IMR-90 (cell line): Measurements from ENCODE around the gene COL20A1.

Source experiments
- CEBPB ChIP-seq: IDR thresholded peaks from 2 replicates; pipeline ENCODE4 v1.6.1; 2012; ENCODE audit warnings: low read depth, low read length, improper control_type of control experiment
- ELK1 ChIP-seq: fragments of 150-350 bp; IDR thresholded peaks from 2 replicates; pipeline ENCODE4 v1.6.1; 2016; ENCODE audit warnings: low read depth, mild to moderate bottlenecking, low read length, moderate library complexity, borderline replicate concordance
- MAFK ChIP-seq: IDR thresholded peaks from 2 replicates; pipeline ENCODE4 v1.6.1; 2012; ENCODE audit warnings: low read depth, low read length, improper control_type of control experiment
- MAZ ChIP-seq: IDR thresholded peaks from 2 replicates; pipeline ENCODE4 v1.6.1; 2012; ENCODE audit warnings: low read depth, mild to moderate bottlenecking, low read length, improper control_type of control experiment, moderate library complexity, borderline replicate concordance
- MXI1 ChIP-seq: IDR thresholded peaks from 2 replicates; pipeline ENCODE4 v1.6.1; 2012; ENCODE audit warnings: low read depth, mild to moderate bottlenecking, low read length, moderate library complexity, borderline replicate concordance
- POLR2A ChIP-seq: IDR thresholded peaks from 2 replicates; pipeline ENCODE4 v1.6.1; 2012; ENCODE audit warnings: mild to moderate bottlenecking, low read depth, low read length
- RFX5 ChIP-seq: IDR thresholded peaks from 2 replicates; pipeline ENCODE4 v1.8.0; 2012; ENCODE audit warnings: low read depth, mild to moderate bottlenecking, low read length, moderate library complexity
- SMC3 ChIP-seq: fragments of 150-350 bp; IDR thresholded peaks from 2 replicates; pipeline ENCODE4 v1.6.1; 2016; ENCODE audit warnings: low read depth, mild to moderate bottlenecking, antibody characterized with exemption, low read length, moderate library complexity
- TF ChIP-seq, protein P1 (sequence below): conservative IDR thresholded peaks from 2 replicates; pipeline ENCODE4 v1.5.1; 2012; ENCODE audit warnings: mild to moderate bottlenecking, low read depth, low read length, improper control_type of control experiment

DNA sequence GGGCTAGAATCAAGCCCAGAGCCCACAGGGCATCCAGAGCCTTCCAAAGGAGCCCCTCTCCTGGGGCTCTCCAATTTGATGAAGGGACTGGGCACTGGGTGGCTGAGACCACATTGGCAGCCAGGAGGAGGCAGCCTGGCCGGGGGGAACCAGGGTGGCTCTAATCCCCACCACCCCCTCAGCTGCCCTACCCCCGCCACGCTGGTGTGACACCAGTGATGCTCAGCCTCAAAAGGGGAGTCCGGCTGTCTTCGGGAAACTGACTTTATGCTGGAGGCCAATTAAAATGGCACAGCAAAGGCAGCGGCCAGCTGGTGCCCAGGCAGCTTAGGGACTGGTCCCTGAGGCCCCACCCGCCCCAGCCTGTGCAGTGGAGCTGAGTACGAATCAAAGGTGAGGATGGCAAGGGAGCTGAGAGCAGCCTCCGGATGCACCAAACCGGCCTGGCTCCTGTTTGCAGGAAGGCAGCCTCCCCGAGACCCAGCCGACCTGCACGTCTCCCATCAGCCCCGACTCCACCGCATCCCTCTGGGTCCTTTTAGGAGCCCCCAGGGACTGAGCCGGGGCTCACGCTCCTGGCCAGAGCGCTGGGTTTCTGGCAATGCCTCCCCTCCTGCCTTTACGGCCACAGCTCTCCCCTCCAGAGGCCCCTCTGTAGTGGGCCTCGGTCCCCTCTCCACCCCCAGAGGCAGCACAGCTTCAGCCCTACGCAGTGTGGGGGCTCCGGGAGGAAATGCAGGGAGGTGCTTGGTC lies 39.7 kb downstream of the COL20A1 start:
- TF ChIP-seq, protein P1, sequence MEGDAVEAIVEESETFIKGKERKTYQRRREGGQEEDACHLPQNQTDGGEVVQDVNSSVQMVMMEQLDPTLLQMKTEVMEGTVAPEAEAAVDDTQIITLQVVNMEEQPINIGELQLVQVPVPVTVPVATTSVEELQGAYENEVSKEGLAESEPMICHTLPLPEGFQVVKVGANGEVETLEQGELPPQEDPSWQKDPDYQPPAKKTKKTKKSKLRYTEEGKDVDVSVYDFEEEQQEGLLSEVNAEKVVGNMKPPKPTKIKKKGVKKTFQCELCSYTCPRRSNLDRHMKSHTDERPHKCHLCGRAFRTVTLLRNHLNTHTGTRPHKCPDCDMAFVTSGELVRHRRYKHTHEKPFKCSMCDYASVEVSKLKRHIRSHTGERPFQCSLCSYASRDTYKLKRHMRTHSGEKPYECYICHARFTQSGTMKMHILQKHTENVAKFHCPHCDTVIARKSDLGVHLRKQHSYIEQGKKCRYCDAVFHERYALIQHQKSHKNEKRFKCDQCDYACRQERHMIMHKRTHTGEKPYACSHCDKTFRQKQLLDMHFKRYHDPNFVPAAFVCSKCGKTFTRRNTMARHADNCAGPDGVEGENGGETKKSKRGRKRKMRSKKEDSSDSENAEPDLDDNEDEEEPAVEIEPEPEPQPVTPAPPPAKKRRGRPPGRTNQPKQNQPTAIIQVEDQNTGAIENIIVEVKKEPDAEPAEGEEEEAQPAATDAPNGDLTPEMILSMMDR, result no peak
- TF ChIP-seq ELK1, result no peak
- no peak for TF ChIP-seq RFX5
- no peak for TF ChIP-seq MAZ
- TF ChIP-seq POLR2A, result no peak
- no peak for TF ChIP-seq MXI1
- no peak for TF ChIP-seq MAFK
- no peak for TF ChIP-seq SMC3
- TF ChIP-seq CEBPB, result no peak
